Uterus (tissue), 4 donors: ENCODE results near the gene PLXDC2. TPM values are rescaled to one million over a fixed set of nuclear protein-coding genes. Genes with fewer than 3 reads are reported as not detected.

Experiments
- DNase-seq, 2 donors: peaks; one replicate each; pipeline ENCODE4 v3.0.0-alpha.2; 2019 to 2020
- H3K27ac ChIP-seq, 2 donors: fragments of 200-600 bp; sonication (generic); 1 replicate in 1 of 2; 2 replicates in 1 of 2; pipeline ENCODE4 v1.5.1; 2016 to 2018
- H3K27me3 ChIP-seq, 2 donors: fragments of 200-600 bp; sonication (generic); one replicate each; pipeline ENCODE4 v1.5.1; 2018 to 2019; ENCODE audit warnings: control low read depth in 1 of 2
- H3K36me3 ChIP-seq, 2 donors: fragments of 200-600 bp; sonication (generic); one replicate each; pipeline ENCODE4 v1.5.1; 2019; ENCODE audit warnings: control low read depth in 1 of 2
- H3K4me1 ChIP-seq, 2 donors: fragments of 200-600 bp; sonication (generic); one replicate each; pipeline ENCODE4 v1.5.1; 2018 to 2019; ENCODE audit warnings: control low read depth in 1 of 2
- H3K4me3 ChIP-seq, 2 donors: fragments of 200-600 bp; sonication (generic); 1 replicate in 1 of 2; 2 replicates in 1 of 2; pipeline ENCODE4 v1.5.1; 2018 to 2019; ENCODE audit warnings: mild to moderate bottlenecking in 1 of 2
- H3K9me3 ChIP-seq, 2 donors: fragments of 200-600 bp; sonication (generic); one replicate each; pipeline ENCODE4 v1.5.1; 2019; ENCODE audit warnings: control low read depth in 1 of 2
- POLR2A ChIP-seq, 2 donors: fragments of 450-650 bp; IDR thresholded peaks; one replicate each; pipeline ENCODE4 v1.6.1; 2016; ENCODE audit warnings: antibody characterized with exemption in 2 of 2, mild to moderate bottlenecking in 1 of 2, moderate library complexity in 1 of 2
- intact Hi-C: fragments of 100-400 bp; cut with DNase I; formaldehyde crosslinking; loops from one replicate; pipeline ENCODE4 v1.15.1; 2023; ENCODE audit warnings: low total_unique reads
- total RNA-seq, 4 donors: library from RNA; depleted of rRNA in 3 of 4; stranded (reverse); fragments of >200 nt in 3 of 4; gene quantifications; one replicate each; pipeline versions ENCODE4 v1.1.0 to v1.2.4, GENCODE V29; 2014 to 2023
- TF ChIP-seq, protein P1 (sequence below), 4 experiments: fragments of 200-600 bp in 2 of 4; fragments of 450-650 bp in 2 of 4; sonication (generic) in 2 of 4; IDR thresholded peaks; one replicate each; pipeline ENCODE4 v1.5.1; 2016 to 2019; ENCODE audit warnings: antibody characterized with exemption in 4 of 4, mild to moderate bottlenecking in 2 of 4, moderate library complexity in 1 of 4
- donor health status: DM: yes; HTN: yes; CAD: no.

PLXDC2 gene
- total RNA-seq, 4 donors from 2014 or later: 39.4 to 59.2 (median 52.2) TPM

DNA sequence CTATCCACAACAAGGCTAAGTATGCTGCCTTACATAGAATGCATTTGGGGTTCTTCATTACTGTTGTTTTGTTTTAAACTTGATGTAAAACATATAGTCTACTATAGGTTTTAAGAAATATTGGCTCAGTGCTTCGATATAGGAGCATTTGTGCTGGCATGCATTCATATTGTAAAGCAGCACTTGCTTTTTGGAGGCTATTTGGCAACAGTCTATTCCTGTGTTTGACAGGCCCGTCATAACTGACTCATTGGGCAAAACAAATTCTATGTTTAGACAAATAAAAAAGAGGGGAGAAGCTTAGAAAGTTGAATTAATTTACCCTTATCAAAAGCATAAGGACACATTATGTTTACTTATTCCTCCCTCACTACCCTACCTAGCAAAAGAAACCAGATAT lies 38.4 kb upstream of the PLXDC2 start:
- intact Hi-C loops: no loop called here
- DNase-seq: no peak
- Histone ChIP-seq H3K27ac (no peak overlapping the region), H3K27me3 (no peaks in the 10 kb centered on the region), H3K4me1 (no peaks in the 10 kb centered on the region), H3K4me3 (no peak overlapping the region), H3K36me3 (no peaks in the 10 kb centered on the region), H3K9me3 (no peaks in the 10 kb centered on the region)
- TF ChIP-seq POLR2A (IDR thresholded peaks at IDR 0.05): no peak
- TF ChIP-seq, protein P1, sequence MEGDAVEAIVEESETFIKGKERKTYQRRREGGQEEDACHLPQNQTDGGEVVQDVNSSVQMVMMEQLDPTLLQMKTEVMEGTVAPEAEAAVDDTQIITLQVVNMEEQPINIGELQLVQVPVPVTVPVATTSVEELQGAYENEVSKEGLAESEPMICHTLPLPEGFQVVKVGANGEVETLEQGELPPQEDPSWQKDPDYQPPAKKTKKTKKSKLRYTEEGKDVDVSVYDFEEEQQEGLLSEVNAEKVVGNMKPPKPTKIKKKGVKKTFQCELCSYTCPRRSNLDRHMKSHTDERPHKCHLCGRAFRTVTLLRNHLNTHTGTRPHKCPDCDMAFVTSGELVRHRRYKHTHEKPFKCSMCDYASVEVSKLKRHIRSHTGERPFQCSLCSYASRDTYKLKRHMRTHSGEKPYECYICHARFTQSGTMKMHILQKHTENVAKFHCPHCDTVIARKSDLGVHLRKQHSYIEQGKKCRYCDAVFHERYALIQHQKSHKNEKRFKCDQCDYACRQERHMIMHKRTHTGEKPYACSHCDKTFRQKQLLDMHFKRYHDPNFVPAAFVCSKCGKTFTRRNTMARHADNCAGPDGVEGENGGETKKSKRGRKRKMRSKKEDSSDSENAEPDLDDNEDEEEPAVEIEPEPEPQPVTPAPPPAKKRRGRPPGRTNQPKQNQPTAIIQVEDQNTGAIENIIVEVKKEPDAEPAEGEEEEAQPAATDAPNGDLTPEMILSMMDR (IDR thresholded peaks at IDR 0.05): no peak

DNA sequence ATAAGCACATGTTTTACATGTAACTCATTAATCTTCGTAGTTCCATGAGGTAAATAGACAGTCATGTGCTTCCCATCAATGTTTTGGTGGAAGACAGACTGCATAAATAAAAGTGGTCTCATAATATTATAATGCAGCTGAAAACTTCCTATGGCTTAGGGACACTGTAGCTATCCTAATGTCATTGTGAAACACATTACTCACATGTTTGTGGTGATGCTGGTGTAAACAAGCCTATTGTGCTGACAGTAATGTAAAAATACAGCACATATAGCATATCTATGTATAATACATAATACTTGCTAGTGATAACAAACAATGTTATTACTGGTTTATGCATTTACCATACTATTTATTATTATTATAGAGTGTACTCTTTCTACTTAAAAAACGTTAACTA lies 37.2 kb upstream of the PLXDC2 start:
- H3K4me1 ChIP-seq: no peaks in the 10 kb centered on the region
- no peaks in the 10 kb centered on the region for H3K9me3 ChIP-seq
- no peak overlapping the region for H3K4me3 ChIP-seq
- intact Hi-C loops: no loop called here
- no peaks in the 10 kb centered on the region for H3K36me3 ChIP-seq
- no peaks in the 10 kb centered on the region for H3K27me3 ChIP-seq
- no peak overlapping the region for H3K27ac ChIP-seq
- no peak for DNase-seq
- TF ChIP-seq, protein P1 (IDR thresholded peaks at IDR 0.05): no peak
- TF ChIP-seq POLR2A (IDR thresholded peaks at IDR 0.05): no peak

DNA sequence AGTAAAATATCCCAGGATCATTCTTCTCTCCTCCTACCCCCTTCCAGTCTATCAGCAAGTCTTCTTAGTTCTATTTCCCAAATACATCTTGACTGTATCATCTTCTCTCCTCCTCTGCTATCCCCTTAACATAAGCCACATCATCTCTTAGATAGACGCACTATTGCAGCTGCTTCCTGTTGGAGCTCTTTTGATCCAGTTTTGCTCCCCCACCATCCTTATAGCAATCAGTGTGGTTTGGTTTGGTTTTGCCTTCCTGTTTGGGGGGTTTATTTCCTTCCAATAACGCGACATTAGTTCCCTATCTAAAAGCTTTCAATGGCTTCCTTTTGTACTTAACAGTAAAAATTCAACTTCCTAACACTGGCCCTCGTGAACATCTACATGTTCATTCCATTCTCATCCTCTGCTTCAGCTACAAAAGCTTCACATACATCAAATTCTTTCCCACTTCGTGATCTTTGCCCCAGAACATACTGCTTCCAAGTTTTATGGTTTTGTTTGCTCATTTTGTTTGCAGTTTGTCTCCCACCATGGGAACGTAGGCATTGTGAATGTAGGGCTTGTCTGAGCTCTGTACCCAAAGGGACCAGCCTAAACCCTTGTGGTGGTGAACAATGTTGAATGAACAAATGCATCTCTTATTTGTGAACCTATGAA lies 33.7 kb upstream of the PLXDC2 start:
- Histone ChIP-seq H3K36me3 (no peaks in the 10 kb centered on the region), H3K27me3 (no peaks in the 10 kb centered on the region), H3K27ac (no peak overlapping the region), H3K4me3 (no peak overlapping the region), H3K4me1 (no peaks in the 10 kb centered on the region), H3K9me3 (no peaks in the 10 kb centered on the region)
- no peak for DNase-seq
- TF ChIP-seq, protein P1 (IDR thresholded peaks at IDR 0.05): no peak
- no peak for TF ChIP-seq POLR2A (IDR thresholded peaks at IDR 0.05)
- intact Hi-C loops: no loop called here

DNA sequence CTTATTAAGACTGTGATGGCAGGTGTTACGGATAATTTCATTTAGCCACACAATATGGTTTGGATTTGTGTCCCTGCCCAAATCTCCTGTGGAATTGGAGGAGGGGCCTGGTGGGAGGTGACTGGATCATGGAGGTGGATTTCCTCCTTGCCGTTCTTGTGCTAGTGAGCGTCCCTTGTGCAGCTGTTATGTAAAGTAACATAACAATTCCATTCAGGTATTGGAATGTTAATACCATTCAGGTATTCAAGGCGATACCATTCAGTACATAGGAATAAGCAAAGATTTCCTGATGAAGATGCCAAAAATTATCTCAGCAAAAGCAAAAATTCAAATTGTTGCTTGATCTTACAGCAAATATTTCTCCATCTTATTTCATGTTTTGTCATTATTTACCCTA lies 32.5 kb upstream of the PLXDC2 start:
- TF ChIP-seq POLR2A (IDR thresholded peaks at IDR 0.05): no peak
- TF ChIP-seq, protein P1 (IDR thresholded peaks at IDR 0.05): no peak
- H3K4me3 ChIP-seq: no peak overlapping the region
- intact Hi-C loops: no loop called here
- H3K36me3 ChIP-seq: no peaks in the 10 kb centered on the region
- H3K27me3 ChIP-seq: no peaks in the 10 kb centered on the region
- no peaks in the 10 kb centered on the region for H3K9me3 ChIP-seq
- H3K4me1 ChIP-seq: no peaks in the 10 kb centered on the region
- no peak overlapping the region for H3K27ac ChIP-seq
- no peak for DNase-seq

DNA sequence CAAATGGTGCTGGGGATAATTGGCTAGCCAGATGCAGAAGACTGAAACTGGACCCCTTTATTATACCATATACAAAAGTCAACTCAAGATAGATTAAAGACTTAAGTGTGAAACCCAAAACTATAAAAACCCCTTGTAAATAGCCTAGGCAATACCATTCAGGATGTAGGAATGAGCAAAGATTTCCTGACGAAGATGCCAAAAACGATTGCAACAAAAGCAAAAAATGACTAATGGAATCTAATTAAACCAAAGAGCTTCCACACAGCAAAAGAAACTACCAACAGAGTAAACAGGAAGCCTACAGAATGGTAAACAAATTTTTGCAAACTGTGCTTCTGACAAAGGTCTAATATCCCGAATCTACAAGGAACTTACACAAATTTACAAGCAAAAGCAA lies 30.9 kb upstream of the PLXDC2 start:
- intact Hi-C loops: no loop called here
- H3K36me3 ChIP-seq: no peaks in the 10 kb centered on the region
- no peak overlapping the region for H3K27ac ChIP-seq
- TF ChIP-seq, protein P1 (IDR thresholded peaks at IDR 0.05): no peak
- H3K4me3 ChIP-seq: no peak overlapping the region
- DNase-seq: no peak
- H3K4me1 ChIP-seq: no peaks in the 10 kb centered on the region
- no peaks in the 10 kb centered on the region for H3K27me3 ChIP-seq
- no peaks in the 10 kb centered on the region for H3K9me3 ChIP-seq
